ENCODE data around the gene NUDT16L1. TPM values are rescaled to one million over a fixed set of nuclear protein-coding genes. Genes with fewer than 3 reads are reported as not detected.

NUDT16L1 gene
- total RNA-seq, 1 donor from 2014 or later, result 28.9 TPM

GRCh38 chr16:4656695-4657686, 36.4 kb upstream of the NUDT16L1 start:
- DNase-seq (ENCODE audit: extremely low spot score, unreplicated experiment), result no peak
- TF ChIP-seq, protein P1, sequence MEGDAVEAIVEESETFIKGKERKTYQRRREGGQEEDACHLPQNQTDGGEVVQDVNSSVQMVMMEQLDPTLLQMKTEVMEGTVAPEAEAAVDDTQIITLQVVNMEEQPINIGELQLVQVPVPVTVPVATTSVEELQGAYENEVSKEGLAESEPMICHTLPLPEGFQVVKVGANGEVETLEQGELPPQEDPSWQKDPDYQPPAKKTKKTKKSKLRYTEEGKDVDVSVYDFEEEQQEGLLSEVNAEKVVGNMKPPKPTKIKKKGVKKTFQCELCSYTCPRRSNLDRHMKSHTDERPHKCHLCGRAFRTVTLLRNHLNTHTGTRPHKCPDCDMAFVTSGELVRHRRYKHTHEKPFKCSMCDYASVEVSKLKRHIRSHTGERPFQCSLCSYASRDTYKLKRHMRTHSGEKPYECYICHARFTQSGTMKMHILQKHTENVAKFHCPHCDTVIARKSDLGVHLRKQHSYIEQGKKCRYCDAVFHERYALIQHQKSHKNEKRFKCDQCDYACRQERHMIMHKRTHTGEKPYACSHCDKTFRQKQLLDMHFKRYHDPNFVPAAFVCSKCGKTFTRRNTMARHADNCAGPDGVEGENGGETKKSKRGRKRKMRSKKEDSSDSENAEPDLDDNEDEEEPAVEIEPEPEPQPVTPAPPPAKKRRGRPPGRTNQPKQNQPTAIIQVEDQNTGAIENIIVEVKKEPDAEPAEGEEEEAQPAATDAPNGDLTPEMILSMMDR (IDR thresholded peaks at IDR 0.05), result no peak
- Mint-ChIP-seq H3K27ac (ENCODE audit: unreplicated experiment) (no peak overlapping the region), H3K9me3 (ENCODE audit: unreplicated experiment) (no peaks in the 10 kb centered on the region), H3K27me3 (ENCODE audit: unreplicated experiment) (no peaks in the 10 kb centered on the region), H3K36me3 (ENCODE audit: unreplicated experiment) (peaks cover 17% of the 10 kb centered on the region), H3K4me1 (ENCODE audit: unreplicated experiment) (peaks cover 2% of the 10 kb centered on the region), H3K4me3 (ENCODE audit: unreplicated experiment) (no peak overlapping the region)

DNA sequence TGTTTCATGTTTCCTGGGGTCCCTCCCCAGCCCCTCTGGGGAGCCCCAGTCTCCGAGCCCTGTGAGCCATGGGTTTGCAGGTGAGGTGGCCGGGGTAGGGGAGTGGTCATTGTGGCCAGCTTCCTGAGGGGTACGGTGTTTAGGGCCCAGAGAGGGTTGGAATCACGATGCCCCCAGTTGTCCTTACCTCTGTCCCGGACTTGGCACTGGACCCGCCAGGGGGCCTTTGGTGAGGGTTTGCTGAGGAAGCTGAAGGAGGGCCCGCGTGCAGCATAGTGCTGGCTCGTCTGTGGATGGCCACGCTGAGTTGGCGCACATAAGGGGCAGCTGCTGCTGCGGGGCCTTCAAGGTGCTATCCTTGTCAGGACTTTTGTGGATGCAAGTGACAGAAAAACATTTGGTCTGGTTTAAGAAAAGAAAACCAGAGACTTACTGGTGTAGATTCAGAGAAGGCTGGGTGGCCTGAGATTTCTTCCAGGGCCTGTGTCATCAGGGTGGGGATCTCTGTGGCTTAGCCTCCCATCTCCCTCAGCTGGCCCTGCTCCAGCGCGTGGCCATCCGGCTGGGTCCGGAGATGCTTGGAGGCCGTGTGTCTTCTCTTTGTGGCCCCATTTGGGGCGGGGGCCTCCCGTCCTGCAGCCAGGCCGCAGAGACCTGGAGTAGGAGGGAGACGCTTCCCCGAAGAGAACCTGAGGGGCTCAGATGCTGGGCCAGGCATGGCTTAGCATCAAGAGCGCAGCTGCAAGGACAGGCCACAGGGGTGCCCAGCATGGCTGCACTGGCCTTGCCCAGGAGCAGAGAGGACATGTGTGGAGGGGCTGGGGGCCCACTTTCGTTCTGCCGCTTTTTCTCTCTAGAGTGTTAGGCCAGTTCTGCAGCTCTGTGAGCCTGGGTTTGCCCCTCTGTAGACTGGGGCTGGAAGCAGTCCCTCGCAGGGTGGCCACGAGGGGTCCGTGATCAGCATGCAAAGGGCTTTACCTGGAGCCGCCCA, 33.7 kb upstream of the NUDT16L1 start:
- no peak overlapping the region for H3K4me3 Mint-ChIP-seq (ENCODE audit: unreplicated experiment)
- H3K27me3 Mint-ChIP-seq (ENCODE audit: unreplicated experiment), result no peaks in the 10 kb centered on the region
- DNase-seq (ENCODE audit: extremely low spot score, unreplicated experiment), result no peak
- TF ChIP-seq, protein P1 (IDR thresholded peaks at IDR 0.05), result no peak
- no peak overlapping the region for H3K27ac Mint-ChIP-seq (ENCODE audit: unreplicated experiment)
- H3K9me3 Mint-ChIP-seq (ENCODE audit: unreplicated experiment), result no peaks in the 10 kb centered on the region
- H3K4me1 Mint-ChIP-seq (ENCODE audit: unreplicated experiment), result peaks cover 12% of the 10 kb centered on the region
- peaks cover 11% of the 10 kb centered on the region for H3K36me3 Mint-ChIP-seq (ENCODE audit: unreplicated experiment)

- DNase-seq (ENCODE audit: extremely low spot score, unreplicated experiment), result no peak
- H3K9me3 Mint-ChIP-seq (ENCODE audit: unreplicated experiment), result no peaks in the 10 kb centered on the region
- H3K27me3 Mint-ChIP-seq (ENCODE audit: unreplicated experiment), result no peaks in the 10 kb centered on the region
- TF ChIP-seq, protein P1 (IDR thresholded peaks at IDR 0.05), result no peak
- peaks cover 9% of the 10 kb centered on the region for H3K36me3 Mint-ChIP-seq (ENCODE audit: unreplicated experiment)
- no peak overlapping the region for H3K27ac Mint-ChIP-seq (ENCODE audit: unreplicated experiment)
- H3K4me1 Mint-ChIP-seq (ENCODE audit: unreplicated experiment), result peaks cover 13% of the 10 kb centered on the region
- H3K4me3 Mint-ChIP-seq (ENCODE audit: unreplicated experiment), result no peak overlapping the region
Observed at GRCh38 chr16:4660454-4661007, 32.8 kb upstream of the NUDT16L1 start.

DNA sequence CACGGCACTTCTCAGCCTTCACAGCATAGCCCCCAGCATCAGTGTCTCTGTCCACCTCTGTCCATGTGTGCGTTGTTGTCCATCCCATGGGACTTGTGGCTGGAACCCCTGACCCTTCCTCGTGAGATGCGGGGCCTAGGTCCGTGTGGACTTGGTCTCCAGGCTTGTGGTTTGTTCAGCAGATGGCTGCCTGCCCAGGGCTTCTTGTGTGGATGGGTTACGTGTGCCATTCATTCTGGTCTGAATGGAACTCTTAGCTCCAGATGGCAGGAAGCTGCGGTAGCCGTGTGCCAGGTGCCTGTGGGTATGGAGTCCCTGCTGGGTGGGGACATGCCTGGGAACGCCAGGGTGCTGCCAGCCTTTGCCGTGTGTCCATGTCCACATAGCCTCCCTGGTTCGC, 31.7 kb upstream of the NUDT16L1 start:
- Mint-ChIP-seq H3K4me3 (ENCODE audit: unreplicated experiment) (no peak overlapping the region), H3K27ac (ENCODE audit: unreplicated experiment) (no peak overlapping the region), H3K9me3 (ENCODE audit: unreplicated experiment) (no peaks in the 10 kb centered on the region), H3K36me3 (ENCODE audit: unreplicated experiment) (peaks cover 5% of the 10 kb centered on the region), H3K4me1 (ENCODE audit: unreplicated experiment) (peaks cover 13% of the 10 kb centered on the region), H3K27me3 (ENCODE audit: unreplicated experiment) (no peaks in the 10 kb centered on the region)
- no peak for DNase-seq (ENCODE audit: extremely low spot score, unreplicated experiment)
- TF ChIP-seq, protein P1 (IDR thresholded peaks at IDR 0.05), result no peak

Measured in osteocyte (in vitro differentiated cells).